Activated naive CD4-positive, alpha-beta T cell treated with Interleukin-2 at 50 U/mL for 16 hours (primary cell): ENCODE data around the gene TMEM201.

Experiments
- DNase-seq: peaks from one replicate; pipeline ENCODE4 v3.0.0-alpha.2; 2020

The TMEM201 gene

DNA sequence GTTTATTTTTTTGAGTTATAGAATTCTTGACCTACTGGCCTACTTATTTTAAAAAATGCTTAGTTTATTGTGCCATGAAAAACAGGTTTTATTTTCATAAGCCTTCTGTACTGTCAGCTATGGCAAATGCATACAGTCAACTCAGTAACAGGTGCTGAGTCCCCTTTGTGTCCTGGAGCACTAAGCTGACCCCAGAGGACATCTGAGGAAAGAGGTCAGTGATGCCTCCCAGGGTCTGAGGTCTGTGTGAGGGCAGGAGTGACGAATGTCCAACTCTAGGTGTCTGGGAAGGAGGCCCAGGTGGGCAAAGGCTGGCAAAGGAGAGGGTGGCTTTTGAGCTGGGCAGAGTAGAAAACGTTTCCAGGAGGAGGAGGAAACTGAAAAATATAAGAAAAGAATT, 7.8 kb upstream of the TMEM201 start:
- no peak for DNase-seq

DNA sequence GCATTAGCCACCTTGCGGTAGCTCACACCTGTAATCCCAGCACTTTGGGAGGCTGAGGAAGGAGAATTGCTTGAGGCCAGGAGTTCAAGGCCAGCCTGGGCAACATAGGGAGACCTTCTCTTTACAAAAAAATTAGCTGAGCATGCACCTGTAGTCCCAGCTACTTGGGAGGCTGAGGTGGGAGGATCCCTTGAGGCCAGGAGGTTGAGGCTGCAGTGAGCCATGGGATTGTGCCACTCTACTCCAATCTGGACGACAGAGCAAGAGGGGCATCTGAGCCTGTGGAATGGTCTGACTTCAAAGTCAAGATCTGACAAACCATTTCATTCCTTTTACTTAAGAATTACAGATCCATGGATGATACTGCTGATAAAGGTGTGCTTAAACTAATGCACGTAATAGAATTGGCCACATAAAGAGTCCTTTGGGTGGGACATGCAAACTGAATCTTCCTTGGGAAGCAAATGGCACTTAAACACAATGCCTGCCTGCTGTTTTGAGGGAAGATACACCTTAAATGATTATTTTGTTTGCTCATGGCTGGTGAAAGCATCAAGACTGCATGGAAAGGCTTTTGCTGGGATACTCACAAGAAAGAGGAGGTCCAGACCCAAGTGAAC, 2.5 kb upstream of the TMEM201 start:
- no peak for DNase-seq

- DNase-seq = peak; percentile 51
These were observed 520 bp downstream of the TMEM201 start for GRCh38 chr1:9589144-9589718.

- no peak for DNase-seq
These were observed 1.0 kb downstream of the TMEM201 start for GRCh38 chr1:9589719-9590157.

- DNase-seq = no peak
These were observed 1.5 kb downstream of the TMEM201 start for GRCh38 chr1:9590201-9590600.

- DNase-seq = no peak
These were observed 2.4 kb downstream of the TMEM201 start for GRCh38 chr1:9590945-9591668.

GRCh38 chr1:9591669-9592509, 3.2 kb downstream of the TMEM201 start:
- DNase-seq = no peak

DNA sequence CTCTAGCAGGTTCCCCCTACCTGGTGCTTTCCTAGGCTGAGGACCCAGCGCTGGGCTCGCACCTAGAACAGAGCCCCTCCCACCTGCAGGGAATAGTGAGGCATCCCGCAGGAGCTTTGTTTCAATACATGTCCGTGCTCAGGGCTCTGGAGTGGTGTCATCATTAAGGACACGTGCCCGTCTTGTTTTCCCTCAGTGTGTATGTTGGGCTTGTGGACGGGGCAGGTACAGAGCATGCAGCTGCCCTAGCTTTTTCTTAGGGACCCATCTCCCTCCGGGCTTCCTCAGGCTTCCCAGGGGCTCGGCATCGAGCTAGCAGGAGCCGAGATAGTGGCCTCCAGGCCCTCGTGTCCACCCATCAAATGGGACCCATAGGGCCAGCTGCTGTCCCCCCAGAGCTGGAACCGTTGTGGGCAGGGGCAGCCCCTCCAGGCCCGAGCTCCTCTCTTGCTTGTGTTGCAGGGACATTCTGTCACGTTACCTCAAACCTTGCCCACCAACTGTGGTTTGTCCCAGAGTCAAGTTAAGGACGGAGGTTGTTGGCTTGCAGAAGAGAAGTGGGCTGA, 3.9 kb downstream of the TMEM201 start:
- no peak for DNase-seq

- no peak for DNase-seq
These were observed 4.4 kb downstream of the TMEM201 start for GRCh38 chr1:9593147-9593491.

DNA sequence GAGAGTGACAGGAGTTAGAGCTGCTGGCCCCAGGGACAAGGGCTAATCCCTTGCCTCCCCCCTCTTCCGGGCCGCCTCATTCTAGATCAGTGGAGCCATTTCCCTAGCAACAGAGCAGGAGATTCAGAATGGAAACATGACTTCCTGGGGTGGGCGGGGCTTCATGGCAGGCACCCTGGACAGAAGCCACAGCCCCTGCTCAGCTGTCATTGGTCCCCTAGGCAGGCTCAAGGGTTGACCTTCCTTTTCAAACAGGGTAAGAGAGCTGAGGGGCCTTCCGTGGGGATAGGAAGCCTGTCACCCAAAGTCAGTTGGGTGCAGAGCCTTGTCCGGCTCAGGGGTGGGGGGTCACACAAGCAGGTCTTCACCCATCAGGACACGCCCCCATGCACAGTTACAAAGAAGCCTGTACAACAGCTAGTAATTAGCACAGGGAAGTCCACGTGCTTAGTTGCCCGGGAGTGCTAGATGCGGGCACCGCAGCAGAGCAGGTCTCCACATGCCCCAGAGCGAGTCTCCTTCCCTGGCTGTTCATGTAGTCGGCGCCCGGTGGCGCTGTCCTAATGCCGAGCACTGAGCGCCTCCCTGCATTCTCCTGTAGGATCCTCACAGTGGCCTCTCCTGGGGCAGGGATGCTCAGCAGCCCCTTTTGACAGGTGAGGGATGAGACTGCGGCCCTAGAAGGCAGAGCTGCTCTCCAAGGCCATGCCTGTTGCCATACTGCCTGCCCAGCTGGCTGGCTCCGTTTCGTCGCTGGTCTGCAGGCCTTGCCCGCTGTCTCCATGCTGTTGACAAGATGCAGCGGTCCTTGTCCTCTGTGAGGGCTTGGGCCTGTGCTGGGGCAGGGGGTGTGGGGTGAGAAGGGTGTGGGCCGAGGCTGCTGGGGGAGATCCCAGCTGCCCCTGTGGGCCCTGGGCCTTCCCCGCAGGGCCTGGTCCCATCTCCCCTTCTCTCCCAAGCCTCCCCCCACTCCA, 5.1 kb downstream of the TMEM201 start:
- peak; percentile 30 for DNase-seq

- DNase-seq = no peak
These were observed 5.9 kb downstream of the TMEM201 start for GRCh38 chr1:9594471-9595155.

GRCh38 chr1:9595156-9595967, 6.7 kb downstream of the TMEM201 start:
- DNase-seq = no peak

DNA sequence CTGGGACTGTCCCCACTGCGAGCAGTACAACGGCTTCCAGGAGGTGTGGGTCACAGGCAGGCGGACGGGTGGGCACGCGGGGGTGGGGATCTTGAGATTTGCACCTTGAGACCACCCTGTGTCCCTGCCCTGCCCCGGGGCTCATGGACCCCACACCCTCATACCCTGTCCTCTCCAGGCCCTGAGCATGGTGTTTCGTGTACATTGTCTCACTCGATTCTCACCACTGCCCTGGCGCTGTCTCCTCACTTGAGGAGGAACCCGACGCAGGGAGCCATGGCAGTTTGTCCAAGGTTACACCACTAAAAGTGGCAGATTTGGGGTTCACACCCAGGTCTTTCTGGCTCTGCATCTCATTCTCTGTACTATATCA, 7.2 kb downstream of the TMEM201 start:
- no peak for DNase-seq

DNA sequence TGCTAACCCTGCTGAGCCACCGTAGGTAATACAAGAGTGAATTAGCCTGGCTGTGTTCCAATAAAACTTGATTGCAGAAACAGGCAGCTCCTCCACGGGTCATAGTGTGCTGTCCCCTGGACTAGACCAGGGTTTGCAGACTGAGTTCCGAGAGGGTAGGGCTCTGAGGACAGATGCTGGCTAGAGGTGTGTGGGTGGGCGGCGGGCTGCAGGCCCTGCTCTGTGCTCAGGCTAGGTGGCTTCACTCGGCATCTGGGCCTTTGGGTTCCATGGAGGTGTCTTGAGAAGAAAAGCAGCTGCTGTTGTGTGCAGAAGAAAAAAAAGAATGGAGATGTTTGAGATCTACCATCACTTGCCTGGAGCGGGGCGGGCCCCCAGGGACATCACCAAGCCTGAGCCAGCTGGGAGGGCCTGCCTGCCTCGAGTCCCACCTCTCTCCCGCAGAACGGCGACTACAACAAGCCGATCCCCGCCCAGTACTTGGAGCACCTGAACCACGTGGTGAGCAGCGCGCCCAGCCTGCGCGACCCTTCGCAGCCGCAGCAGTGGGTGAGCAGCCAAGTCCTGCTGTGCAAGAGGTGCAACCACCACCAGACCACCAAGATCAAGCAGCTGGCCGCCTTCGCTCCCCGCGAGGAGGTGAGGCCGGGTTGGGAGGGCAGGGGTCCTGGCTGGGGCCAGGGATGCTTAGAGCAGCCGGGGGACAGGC, 7.9 kb downstream of the TMEM201 start:
- DNase-seq = no peak

DNA sequence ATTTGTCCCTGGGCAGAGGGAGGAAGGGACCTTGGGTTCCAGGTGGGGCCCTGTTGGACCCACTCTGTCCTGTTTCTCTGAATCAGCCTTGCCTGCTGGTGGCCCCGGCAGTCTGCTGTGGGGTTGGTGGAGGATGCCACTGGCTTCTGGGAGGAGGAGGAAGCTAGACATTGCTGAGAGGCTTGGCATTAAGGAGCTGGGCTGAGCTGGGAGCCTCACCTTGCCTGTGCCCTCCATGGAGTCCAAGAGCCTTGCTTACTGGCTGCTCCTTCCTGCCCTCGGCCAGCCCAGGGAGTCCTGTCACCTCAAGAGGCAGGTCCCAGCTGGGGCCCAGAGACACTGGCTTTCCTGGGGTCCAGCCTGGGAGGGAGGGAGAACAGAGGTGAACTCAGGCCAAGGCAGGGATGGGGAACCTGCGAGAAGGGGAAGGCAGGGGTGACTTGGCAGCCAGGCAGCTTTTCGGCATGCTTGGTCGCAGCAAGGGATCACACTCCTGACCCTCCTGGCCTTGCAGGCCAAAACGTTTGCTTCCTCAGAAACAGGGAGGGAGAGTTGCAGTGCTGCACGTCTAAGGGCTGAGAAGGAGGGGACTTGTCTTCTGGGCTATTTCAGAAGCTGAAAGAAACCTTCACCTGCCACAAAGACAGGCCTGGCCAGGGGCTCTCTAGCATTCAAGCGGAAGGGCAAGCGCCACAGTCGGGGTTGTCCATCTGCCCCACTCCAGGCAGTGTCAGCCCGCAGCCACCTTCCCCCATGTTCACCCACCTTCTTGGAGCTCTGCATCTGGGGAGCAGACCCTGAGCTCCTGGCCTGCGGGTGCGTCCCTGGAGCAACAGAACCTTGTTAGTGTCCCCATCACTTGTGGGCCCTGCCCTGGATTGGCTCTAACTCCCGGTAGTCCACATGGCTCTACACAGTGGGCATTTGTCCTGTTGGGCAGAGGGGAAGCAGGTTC, 8.9 kb downstream of the TMEM201 start:
- DNase-seq = no peak

DNA sequence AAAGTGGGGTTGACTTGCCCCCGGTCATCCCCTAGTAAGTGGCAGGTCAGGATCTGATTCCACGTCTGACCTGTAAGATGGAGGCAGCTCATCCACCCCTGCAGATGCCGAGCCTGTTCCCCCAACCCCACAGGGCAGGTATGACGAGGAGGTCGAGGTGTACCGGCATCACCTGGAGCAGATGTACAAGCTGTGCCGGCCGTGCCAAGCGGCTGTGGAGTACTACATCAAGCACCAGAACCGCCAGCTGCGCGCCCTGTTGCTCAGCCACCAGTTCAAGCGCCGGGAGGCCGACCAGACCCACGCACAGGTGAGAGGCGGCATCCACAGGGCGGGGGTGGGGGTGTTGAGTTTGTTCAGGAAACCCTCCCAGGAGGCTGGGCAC, 9.6 kb downstream of the TMEM201 start:
- no peak for DNase-seq

DNA sequence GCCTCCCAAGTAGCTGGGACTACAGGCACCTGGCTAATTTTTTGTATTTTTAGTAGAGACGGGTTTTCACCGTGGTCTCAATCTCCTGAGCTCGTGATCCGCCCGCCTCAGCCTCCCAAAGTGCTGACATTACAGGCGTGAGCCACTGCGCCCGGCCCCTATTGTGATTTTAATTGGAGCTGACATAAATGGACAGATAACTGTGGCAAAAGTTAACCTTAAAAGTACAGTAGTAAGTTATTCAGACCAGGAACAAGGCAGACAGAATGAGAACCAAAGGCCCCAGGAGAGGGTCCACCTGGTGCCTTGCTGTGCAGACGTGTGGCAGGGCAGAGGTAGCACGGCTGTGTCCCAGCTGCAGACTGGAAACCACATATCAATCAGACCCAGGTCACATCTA, 11.0 kb downstream of the TMEM201 start:
- no peak for DNase-seq
